Activated CD8-positive, alpha-beta memory T cell treated with anti-CD3 and anti-CD28 coated beads for 24 hours (primary cell): ENCODE measurements around the gene EFNB2.
A peak's percentile ranks its signal among the peaks of the same experiment; 100 is the strongest.

Source experiments
- DNase-seq: peaks from one replicate; pipeline ENCODE4 v3.0.0-alpha.2; 2020

Gene EFNB2, protein sequence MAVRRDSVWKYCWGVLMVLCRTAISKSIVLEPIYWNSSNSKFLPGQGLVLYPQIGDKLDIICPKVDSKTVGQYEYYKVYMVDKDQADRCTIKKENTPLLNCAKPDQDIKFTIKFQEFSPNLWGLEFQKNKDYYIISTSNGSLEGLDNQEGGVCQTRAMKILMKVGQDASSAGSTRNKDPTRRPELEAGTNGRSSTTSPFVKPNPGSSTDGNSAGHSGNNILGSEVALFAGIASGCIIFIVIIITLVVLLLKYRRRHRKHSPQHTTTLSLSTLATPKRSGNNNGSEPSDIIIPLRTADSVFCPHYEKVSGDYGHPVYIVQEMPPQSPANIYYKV

DNA sequence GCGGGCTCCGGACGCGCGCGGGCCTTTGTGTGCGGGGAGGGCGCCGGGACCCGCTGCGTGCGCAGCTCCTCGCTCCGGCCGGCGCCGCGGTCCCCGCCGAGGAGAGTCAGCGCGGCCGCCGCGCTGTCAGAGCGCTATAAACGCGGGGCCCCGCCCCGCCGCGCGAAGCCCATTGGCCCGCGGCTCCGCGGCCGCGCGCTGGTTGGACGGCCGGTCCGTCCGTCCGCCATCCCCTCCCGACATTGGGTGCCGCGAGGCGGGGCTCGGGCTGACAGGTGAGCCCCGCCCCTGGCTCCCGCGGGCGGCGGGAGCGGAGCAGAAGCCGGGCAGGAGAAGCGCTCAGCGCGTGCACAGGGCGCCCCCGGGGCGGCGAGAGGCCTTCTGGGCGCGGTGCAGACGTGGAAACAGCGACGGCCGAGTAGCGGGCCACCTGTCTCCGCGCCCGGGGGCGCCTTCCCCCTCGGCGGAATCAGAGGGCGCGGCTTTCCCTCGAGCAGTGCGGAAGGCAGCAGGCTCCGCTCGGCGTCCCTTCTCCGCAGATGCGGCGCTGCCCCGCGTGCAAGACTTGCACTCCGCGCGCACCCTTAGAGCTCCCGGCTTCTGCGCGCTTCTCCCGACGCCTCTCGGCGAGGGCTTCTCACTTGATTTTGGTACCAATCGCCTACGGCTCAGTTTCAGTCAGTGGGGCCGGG is at the start of gene EFNB2:
TSS of gene EFNB2 (minus strand) at position 111 of the 692 bp plus-strand sequence. CDS start 698 bp downstream, outside the sequence.
- peak; percentile 93 for DNase-seq

DNA sequence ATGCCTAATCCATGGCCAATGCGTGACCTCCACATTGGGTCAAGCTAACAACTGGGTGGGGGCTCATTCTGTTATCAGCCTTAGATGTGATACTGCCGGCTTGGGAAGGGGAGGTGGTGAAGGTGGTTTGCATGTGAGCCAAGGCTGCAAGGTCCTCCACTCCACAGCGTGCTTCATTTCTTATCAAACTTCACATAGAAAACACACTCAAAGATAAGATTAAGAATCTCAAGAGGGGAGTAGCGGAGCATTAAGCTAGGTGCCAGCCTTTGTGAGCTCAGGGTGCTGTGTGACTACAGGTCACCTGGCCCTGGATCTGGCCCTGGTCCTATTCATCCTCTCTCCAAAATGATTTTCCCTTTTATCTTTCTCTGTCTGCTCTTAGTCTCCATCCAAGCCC is 45.8 kb upstream of the EFNB2 start:
- DNase-seq, result no peak

DNA sequence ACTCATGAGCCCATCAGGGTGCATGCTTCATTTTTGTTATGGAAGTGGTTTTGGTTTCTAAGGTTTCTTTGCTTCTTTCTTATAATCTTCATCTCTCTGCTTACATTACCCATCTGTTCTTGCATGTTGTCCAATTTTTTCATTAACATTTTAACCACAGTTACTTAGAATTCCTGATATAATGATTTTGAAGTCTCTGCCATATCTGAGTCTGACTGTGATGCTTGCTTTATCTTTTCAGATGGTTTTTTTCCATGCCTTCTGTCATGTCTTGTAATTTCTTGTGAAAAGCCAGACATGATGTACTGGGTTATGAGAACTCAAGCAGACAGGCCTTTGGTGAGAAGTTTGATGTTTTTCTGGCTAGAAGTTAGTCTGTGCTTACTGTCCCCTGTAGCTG is 40.4 kb upstream of the EFNB2 start:
- no peak for DNase-seq

DNA sequence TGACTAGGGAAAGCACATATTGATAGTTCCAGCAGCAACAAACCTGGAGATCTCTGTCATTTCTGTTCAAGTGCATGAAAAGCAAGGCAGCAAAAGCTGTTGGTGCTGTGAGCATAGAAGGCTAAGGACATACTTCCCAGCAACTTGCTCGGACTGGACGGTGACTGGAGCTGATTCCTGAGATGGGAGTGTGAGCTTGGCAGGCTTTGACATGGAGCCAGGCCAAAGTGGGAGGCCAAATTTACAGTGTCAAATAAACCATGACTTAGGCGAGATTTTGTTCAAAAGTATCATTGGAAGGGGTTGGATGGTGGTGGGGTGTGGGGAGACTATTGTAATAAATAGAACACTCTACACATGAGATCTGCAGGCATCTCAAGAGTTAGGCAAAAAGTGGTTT is 38.4 kb upstream of the EFNB2 start:
- DNase-seq, result no peak

DNA sequence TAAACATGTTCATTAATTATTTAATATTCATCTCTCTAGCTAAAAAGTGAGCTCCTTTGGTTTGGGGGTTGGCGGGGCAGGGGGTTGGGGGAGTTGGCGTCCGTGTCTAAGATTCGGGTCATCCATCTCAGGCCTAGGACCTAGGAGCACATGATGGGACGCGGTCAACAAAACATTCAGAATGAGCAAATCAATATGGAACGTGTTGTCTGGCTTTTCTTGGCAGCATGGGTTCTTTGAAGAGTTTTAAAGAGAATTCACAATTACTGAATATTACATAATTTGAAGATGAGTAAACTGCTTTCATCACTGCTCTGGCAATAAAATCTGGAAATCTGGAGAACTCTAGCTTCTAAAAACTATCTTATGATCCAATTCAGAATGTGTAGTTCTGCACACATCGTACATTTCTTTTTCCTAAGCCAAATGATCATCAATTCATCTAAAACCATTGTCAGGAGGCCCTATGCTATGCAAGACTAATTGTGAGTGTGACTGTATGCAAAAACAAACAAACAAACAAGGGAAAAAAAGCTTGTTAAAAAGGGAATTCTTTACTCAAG is 37.9 kb upstream of the EFNB2 start:
- DNase-seq, result no peak

DNA sequence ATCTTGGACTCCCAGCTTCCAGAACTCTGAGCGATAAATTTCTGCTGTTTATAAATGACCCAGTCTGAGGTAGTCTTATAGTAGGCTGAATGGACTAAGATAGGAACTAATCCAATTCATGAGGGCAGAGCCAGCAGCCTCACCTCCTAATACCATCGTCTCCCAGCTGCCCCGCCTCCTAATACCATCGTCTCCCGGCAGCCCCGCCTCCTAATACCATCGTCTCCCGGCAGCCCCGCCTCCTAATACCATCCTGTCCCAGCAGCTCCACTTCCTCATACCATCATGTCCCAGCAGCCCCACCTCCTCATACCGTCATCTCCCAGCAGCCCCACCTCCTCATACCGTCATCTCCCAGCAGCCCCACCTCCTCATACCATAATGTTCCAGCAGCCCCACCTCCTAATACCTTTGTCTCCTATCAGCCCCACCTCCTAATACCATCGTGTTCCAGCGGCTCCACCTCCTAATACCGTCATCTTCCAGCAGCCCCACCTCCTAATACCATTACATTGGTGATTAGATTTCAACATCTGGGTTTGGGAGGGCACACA is 34.9 kb upstream of the EFNB2 start:
- DNase-seq, result peak; percentile 76

DNA sequence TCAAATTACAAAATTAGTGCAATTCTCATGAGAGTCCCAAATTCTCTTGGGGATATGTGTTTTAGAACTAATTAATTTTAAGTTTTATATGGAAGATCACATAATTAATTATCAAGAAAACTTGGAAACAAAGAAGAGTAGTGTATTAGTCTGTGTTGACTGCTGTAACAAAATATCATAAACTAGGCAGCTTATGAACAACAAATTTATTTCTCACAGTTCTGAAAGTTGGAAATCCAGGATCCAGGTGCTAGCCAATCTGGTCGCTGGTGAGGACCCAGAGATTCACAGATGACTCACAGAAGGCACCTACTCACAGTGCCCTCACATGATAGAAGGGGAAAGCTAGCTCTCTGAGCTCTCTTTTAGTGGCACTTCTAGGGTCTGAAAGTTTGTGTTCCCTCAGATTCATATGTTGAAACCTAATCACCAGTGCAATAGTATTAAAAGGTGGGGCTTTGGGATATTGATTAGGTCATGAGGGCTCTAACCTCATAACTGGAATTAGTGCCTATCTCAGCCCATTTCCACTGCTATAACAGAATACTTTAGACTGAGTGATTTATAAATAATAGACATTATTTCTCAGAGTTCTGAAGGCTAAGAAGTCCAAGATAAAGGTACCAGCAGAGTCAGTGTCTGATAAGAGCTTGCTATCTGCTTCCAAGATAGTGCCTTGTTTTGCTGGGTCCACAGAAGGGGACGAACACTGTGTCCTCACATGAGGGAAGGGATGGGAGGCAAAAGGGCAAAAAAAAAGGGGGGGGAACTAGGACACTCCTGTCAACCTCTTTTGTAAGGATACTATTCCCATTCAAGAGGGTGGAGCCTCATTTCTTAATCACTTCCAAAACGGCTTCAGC is 34.0 kb upstream of the EFNB2 start:
- DNase-seq, result no peak

DNA sequence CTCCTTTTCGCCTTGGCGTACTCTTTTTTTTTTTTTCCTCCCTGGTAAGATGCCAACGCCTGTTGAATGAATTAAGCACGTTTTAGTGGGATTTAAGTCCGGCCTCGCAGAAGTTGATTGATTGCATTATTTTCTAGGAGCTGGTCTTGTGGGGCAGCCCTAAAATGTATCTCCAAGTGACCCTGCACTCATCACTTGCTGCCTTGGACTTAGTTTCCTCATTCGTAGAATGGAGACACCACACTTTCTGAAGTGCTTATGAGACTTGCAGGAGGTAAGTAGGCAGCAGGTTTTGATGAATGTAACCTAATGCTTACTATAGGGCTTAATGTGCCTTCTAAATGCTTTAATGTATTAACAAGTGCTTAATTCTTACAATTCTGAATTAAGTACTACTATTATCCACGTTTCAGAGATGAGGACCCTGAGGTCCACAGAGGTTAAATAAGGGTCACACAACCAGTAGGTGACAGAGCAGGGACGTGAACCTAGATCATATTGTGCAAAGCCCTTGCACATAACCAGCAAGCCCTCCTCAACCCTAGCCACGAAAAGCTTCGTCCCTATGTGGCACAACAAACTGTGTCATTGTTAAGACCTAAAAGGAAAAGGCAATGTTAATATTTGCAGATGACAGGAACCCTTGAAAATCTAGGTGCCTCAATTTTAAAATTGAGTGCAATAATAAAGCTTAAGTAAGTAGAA is 33.0 kb upstream of the EFNB2 start:
- DNase-seq, result no peak

DNA sequence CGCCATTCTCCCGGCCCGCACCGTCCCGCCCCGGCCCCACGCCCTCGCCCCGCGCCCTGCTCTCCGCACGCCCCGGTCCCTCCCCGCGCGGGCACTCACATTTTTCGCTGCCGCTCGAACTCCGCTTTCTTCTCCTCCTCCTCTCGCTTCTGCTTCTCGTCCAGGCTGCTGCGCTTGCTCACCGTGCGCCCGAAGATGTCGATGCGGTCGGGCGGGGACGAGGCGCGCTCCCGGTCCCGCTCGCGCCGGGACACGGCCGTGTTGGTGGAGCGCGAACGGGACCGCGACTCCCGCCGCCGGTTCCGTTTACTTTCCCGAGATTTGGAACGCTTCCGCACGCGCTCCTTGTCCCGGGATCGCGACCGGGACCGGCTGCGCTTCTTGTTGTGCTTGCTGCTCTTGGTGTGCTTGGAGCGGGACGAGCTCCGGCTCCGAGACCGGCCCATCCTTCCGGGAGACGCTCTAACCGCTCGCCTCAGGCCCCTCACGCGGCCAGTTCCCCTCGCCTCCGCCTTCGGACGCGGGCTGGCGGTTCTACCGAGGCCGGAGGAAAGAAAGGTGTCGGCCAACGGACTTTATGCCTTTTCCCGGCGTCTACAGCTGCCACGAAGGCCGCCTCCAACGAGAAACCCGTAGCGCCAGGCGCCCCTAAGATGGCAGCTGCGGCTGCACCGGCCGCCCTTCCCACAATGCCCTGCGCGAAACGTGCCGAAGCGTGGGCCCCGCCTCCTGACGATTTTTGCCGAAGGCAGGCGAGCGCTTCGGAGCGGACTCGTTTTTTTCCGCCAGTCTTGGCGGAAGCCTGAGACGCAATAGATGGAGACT is 32.2 kb upstream of the EFNB2 start, which contains the start of gene ARGLU1:
TSS of gene ARGLU1 (minus strand) at position 664 of the 825 bp plus-strand sequence. CDS start at position 446, 218 bp downstream.
- peak; percentile 99 for DNase-seq

DNA sequence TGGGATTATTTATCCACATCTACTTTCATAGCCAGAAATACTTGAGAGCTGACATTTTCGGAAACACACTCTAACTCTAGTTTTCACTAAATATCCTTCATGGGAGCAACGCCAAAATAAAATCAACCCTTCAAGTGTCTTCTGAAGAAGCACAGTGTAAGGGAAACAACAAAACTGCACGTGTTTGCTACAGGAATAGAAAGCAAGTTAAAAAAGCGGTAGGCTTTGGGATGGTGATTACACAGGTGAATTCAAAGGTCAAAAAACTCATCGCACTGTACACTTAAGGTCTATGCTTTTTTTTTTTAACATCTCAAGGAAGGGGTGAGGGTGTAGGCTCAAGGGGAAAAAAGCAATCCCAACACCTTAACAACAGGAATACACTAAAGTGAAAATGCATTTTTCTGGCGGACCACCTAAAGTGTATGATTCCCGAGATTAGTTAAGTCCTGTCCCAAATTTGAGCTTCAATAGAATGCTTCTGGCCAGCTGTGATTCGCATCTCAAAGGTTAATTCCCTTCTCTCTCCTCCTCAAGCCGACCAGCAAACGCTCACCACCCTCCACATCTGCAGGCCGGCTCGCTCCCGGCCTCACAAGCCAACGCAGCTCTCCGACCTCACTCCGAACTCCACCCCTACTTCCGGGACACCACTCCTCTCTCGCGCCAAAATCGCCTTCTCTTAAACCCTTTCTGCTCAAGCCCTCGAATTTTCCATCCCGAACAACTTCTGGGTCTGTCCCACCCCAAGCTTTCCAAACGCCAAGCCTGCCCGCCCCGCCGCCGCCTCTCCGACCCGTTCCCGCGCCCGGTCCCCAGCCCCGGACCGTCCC is 31.4 kb upstream of the EFNB2 start:
- no peak for DNase-seq

DNA sequence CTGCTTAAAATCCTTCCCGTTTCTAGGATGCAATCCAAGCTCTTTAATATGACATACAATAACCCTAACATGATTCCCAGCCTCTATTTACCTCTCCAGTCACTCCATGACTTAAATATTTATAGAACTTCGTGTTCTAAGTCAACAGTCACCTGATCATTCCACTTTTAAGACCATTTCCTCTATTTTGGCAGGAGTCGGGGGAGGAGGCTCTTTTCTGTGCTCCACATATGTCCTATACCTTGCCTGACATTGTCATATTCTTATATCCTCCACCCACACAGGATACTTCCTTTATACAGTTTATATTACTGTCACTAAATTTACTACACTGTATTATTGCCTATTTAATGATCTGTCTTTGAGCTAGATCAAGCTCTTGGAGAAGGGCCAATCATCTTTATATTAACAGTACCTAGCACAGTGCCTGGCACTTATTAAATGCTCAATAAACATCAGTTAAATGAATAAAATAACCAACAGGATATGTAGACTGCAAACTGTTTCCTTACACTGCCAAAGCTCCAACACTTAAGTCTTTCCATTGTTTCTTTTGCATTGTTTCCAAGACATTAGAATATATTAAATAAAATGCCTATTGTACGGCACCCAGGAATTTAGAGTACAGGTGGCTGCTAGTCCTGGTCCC is 29.8 kb upstream of the EFNB2 start:
- DNase-seq, result no peak

DNA sequence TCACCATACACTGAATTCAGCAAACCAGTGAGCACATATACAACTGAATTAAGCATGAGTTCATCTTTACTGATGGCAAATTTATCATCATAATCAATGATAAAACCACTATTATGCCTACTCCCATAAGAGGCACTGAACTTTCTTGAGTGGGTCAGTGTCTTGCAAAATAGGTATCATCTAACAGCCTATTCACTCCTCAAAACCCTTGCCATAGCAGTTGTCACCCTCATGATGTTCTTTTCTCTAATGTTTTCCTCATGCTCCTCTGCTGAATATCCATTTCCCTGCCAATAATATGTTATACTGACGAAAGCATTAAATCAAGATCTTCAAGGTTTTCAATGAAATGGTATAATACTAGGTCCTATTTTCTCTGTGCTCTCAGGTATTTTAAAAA is 26.8 kb upstream of the EFNB2 start:
- no peak for DNase-seq

DNA sequence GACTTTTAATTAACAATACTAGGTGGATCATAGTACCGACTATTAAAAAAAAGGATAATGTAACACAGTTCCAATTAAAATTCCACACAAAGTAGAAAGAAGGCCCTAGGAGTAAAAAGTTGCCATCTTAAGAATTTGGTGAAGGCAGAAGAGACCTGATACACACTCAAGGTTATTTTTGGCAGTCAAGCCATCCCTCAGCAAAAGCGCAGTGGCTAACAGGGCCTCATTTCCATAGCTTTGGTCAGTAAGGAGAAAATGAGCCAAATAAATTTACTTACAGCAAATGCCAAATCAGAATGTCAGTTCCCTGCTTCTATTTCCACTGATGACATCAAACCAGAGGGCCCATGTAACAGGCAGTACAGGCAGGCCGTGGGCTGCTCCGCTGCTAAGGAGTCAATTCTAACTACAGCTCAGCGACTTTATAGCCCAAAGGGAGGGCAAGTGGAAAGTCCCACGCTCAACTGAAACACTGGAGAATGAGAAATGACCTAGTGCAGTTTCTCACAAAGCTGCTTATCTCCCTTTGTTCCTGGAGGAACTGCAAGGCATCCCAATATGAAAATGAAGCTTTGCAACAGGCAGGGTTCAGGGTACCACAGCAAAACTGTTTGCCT is 26.2 kb upstream of the EFNB2 start:
- DNase-seq, result peak; percentile 65

DNA sequence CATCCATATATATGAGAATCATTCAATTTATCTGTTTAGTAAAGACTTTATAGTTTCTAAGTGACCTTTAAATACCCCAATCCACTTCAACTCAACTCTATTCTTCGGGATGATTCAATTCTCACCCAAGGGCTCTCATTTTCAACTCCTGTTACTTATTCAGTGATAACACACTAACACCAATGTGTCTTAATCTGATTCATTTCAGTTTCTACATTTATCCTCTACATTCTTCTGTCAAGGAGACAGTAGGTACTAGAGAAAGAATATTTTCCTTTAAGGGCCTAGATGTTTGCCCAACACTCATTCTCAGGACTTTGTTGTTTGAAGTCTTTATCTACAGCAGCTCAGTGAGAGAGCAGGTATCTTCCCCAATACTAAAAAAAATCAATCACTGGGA is 25.4 kb upstream of the EFNB2 start:
- DNase-seq, result no peak

DNA sequence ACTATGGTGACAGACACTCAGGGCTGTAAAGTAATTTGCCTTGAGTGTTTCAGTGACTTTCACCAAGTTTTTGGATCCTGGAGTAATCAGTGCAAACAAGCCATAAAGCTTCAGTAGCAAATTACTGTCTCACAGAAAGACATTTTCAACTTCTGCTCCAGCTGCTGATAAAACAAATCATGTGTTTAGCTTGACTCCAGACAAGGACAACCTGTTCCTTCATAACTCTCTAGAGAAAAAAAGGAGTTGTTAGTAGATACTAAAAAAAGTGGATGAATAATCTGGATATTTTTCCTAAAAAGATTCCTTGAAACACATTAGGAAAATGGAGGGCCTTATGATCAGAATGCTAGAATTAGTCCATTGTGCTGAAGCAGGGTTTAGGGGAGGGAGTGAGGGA is 23.1 kb upstream of the EFNB2 start:
- DNase-seq, result no peak

DNA sequence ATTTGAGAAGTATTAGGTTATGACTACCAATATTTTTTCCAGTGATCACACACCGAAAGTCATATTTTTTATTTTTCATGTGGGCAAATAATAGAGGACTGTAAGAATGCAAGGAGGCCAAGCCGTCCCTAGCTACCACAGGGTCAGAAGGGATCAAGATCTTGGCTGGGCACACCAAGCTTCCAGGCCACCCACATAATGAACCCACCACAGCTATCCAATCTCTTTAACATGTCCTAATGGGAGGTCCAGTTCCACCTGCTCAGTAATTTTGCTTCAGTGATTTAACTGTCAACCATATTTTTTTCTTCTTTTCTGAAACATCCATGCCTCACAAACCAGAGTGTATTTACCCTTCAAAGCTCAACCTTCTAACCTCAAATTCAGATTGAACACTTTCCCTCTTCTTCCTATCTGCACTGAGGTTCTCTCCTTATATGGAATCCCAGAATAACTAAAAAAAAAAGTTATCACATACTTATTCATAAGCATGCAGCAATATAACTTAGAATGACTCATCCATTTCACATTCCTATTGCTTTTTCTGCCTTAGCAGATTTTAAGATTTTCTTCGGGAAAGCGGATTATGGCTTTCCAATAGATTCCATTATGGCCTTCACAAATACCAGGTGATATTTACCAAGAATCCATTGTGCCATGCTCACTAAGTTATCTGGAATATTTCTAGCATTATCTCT is 20.3 kb upstream of the EFNB2 start:
- no peak for DNase-seq

DNA sequence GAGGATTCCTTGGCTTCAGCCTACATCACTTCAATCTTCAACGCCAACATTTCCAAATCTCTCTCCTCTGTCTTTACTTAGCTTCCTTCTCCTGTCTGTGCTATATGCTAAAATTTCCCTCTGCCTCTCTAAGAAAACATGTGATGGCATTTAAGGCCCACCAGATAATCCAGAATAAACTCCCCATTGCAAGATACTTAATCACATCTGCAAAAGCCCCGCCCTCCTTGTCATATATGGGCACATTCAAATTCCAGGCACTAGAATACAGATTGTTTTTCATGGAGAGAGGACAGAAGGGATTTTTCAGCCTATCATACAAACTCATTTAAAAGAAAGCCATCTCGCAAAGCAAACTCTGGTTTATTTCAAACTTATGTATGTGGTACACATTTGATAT is 16.3 kb upstream of the EFNB2 start:
- DNase-seq, result no peak

DNA sequence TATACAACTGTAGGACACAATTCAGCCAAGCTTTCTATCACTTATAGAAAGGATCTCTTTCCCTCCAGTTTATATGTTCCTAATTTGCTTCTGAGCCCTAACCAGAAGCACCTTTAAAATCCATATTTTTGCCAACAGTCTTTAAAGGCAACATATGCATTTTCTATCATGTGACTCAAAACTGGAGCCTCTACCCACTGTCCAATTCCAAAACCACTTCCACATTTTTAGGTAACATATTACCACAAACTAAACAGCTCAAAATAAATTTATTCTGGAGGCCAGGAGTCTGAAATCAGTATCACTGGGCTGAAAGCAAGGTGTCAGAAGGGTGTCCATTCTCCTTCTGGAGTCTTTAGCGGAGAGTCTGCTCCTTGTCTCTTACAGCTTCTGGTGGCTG is 15.9 kb upstream of the EFNB2 start:
- DNase-seq, result no peak
